ENCODE measurements around the gene INTS11. TPM values are rescaled to one million over a fixed set of nuclear protein-coding genes. Genes with fewer than 3 reads are reported as not detected.

The INTS11 gene
- total and polyA plus RNA-seq, 10 of the 15 experiments (the other 5 are each of a cell fraction or from before 2014, with no cell fraction given): 2.5 to 117 (median 77.7) TPM

GRCh38 chr1:1324524-1325287, at the start of gene INTS11, which contains the start of gene CPTP (continued):
- TF ChIP-seq ATF7 (IDR thresholded peaks at IDR 0.05; ENCODE audit: low read depth) (no peak), MYB (IDR thresholded peaks at IDR 0.05; ENCODE audit: borderline replicate concordance, low read depth, low read length) (no peak), HDGF (IDR thresholded peaks at IDR 0.05) (no peak), NRF1 (conservative IDR thresholded peaks at IDR 0.05; ENCODE audit: low read depth, low read length) (peak; percentile 83), ASH2L (IDR thresholded peaks at IDR 0.05; ENCODE audit: borderline replicate concordance, low read depth) (no peak), NR2C1 (IDR thresholded peaks at IDR 0.05) (no peak), IRF3 (IDR thresholded peaks at IDR 0.05) (no peak), NFXL1 (IDR thresholded peaks at IDR 0.05; ENCODE audit: borderline replicate concordance) (no peak), PAX5 (IDR thresholded peaks at IDR 0.05; ENCODE audit: borderline replicate concordance, low read depth, low read length) (no peak), ZNF217 (IDR thresholded peaks at IDR 0.05) (no peak), NKRF (conservative IDR thresholded peaks at IDR 0.05) (peak; percentile 72), IKZF1 (conservative IDR thresholded peaks at IDR 0.05) (peak; percentile 41; the same call in 1 of the 2 replicates), SREBF2 (IDR thresholded peaks at IDR 0.05; ENCODE audit: low read length) (0 out of 2 replicates have a peak, but pooled peaks have one; percentile 18)
- TF ChIP-seq, protein P1, sequence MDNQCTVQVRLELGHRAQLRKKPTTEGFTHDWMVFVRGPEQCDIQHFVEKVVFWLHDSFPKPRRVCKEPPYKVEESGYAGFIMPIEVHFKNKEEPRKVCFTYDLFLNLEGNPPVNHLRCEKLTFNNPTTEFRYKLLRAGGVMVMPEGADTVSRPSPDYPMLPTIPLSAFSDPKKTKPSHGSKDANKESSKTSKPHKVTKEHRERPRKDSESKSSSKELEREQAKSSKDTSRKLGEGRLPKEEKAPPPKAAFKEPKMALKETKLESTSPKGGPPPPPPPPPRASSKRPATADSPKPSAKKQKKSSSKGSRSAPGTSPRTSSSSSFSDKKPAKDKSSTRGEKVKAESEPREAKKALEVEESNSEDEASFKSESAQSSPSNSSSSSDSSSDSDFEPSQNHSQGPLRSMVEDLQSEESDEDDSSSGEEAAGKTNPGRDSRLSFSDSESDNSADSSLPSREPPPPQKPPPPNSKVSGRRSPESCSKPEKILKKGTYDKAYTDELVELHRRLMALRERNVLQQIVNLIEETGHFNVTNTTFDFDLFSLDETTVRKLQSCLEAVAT (IDR thresholded peaks at IDR 0.05): no peak
- TF ChIP-seq, protein P2, sequence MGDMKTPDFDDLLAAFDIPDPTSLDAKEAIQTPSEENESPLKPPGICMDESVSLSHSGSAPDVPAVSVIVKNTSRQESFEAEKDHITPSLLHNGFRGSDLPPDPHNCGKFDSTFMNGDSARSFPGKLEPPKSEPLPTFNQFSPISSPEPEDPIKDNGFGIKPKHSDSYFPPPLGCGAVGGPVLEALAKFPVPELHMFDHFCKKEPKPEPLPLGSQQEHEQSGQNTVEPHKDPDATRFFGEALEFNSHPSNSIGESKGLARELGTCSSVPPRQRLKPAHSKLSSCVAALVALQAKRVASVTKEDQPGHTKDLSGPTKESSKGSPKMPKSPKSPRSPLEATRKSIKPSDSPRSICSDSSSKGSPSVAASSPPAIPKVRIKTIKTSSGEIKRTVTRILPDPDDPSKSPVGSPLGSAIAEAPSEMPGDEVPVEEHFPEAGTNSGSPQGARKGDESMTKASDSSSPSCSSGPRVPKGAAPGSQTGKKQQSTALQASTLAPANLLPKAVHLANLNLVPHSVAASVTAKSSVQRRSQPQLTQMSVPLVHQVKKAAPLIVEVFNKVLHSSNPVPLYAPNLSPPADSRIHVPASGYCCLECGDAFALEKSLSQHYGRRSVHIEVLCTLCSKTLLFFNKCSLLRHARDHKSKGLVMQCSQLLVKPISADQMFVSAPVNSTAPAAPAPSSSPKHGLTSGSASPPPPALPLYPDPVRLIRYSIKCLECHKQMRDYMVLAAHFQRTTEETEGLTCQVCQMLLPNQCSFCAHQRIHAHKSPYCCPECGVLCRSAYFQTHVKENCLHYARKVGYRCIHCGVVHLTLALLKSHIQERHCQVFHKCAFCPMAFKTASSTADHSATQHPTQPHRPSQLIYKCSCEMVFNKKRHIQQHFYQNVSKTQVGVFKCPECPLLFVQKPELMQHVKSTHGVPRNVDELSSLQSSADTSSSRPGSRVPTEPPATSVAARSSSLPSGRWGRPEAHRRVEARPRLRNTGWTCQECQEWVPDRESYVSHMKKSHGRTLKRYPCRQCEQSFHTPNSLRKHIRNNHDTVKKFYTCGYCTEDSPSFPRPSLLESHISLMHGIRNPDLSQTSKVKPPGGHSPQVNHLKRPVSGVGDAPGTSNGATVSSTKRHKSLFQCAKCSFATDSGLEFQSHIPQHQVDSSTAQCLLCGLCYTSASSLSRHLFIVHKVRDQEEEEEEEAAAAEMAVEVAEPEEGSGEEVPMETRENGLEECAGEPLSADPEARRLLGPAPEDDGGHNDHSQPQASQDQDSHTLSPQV (IDR thresholded peaks at IDR 0.05): no peak
- TF ChIP-seq, protein P3, sequence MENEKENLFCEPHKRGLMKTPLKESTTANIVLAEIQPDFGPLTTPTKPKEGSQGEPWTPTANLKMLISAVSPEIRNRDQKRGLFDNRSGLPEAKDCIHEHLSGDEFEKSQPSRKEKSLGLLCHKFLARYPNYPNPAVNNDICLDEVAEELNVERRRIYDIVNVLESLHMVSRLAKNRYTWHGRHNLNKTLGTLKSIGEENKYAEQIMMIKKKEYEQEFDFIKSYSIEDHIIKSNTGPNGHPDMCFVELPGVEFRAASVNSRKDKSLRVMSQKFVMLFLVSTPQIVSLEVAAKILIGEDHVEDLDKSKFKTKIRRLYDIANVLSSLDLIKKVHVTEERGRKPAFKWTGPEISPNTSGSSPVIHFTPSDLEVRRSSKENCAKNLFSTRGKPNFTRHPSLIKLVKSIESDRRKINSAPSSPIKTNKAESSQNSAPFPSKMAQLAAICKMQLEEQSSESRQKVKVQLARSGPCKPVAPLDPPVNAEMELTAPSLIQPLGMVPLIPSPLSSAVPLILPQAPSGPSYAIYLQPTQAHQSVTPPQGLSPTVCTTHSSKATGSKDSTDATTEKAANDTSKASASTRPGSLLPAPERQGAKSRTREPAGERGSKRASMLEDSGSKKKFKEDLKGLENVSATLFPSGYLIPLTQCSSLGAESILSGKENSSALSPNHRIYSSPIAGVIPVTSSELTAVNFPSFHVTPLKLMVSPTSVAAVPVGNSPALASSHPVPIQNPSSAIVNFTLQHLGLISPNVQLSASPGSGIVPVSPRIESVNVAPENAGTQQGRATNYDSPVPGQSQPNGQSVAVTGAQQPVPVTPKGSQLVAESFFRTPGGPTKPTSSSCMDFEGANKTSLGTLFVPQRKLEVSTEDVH (IDR thresholded peaks at IDR 0.05; ENCODE audit: low read depth, partially characterized antibody): no peak
